K562 (cell line): ENCODE data around the gene CDKN3.

Source experiments
- CTCF ChIP-seq, 3 experiments: IDR thresholded peaks in 2 of 3; conservative IDR thresholded peaks in 1 of 3; 2 replicates each; pipeline ENCODE4 v1.5.1; 2011 to 2012; ENCODE audit warnings: low read length in 3 of 3, mild to moderate bottlenecking in 3 of 3, control low read depth in 2 of 3, improper control_type of control experiment in 1 of 3, inconsistent platforms in 1 of 3, low read depth in 1 of 3, mixed read lengths in 1 of 3, moderate library complexity in 1 of 3; ENCODE audit not compliant: insufficient read depth in 2 of 3
- ELK1 ChIP-seq: sonication (generic); formaldehyde crosslinking; IDR thresholded peaks from 2 replicates; pipeline ENCODE4 v1.8.1; 2022; ENCODE audit warnings: missing genetic modification reagents
- POLR2A ChIP-seq: fragments of 450-650 bp; conservative IDR thresholded peaks from 2 replicates; pipeline ENCODE4 v1.6.1; 2016
- SMARCE1 ChIP-seq: fragments of 450-650 bp; IDR thresholded peaks from 2 replicates; pipeline ENCODE4 v1.7.1; 2016; ENCODE audit warnings: mild to moderate bottlenecking
- ZBTB33 ChIP-seq: sonication (generic); formaldehyde crosslinking; IDR thresholded peaks from 2 replicates; pipeline ENCODE4 v1.8.1; 2023; ENCODE audit warnings: mild to moderate bottlenecking, missing genetic modification reagents
- ZNF408 ChIP-seq: fragments of 250-450 bp; sonication (Bioruptor Pico); IDR thresholded peaks from 2 replicates; pipeline ENCODE4 v1.4.0; 2020; ENCODE audit warnings: low read depth, mild to moderate bottlenecking, moderate library complexity

GRCh38 chr14:54462048-54462447 is 65.2 kb downstream of the CDKN3 start:
- no peak for TF ChIP-seq ZBTB33 (CRISPR knock-in tag)
- TF ChIP-seq ELK1: no peak
- TF ChIP-seq POLR2A: no peak
- no peak for TF ChIP-seq ZNF408 (CRISPR knock-in tag)
- TF ChIP-seq CTCF (IDR thresholded peaks at IDR 0.05 in 2 of 3, conservative IDR thresholded peaks at IDR 0.05 in 1 of 3; ENCODE audit: insufficient read depth in 2 of 3, low read depth in 1 of 3, low read length in 3 of 3): no peak
- TF ChIP-seq SMARCE1: no peak
